ENCODE measurements around the gene RIN3.

- TF ChIP-seq, protein P1, sequence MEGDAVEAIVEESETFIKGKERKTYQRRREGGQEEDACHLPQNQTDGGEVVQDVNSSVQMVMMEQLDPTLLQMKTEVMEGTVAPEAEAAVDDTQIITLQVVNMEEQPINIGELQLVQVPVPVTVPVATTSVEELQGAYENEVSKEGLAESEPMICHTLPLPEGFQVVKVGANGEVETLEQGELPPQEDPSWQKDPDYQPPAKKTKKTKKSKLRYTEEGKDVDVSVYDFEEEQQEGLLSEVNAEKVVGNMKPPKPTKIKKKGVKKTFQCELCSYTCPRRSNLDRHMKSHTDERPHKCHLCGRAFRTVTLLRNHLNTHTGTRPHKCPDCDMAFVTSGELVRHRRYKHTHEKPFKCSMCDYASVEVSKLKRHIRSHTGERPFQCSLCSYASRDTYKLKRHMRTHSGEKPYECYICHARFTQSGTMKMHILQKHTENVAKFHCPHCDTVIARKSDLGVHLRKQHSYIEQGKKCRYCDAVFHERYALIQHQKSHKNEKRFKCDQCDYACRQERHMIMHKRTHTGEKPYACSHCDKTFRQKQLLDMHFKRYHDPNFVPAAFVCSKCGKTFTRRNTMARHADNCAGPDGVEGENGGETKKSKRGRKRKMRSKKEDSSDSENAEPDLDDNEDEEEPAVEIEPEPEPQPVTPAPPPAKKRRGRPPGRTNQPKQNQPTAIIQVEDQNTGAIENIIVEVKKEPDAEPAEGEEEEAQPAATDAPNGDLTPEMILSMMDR (conservative IDR thresholded peaks at IDR 0.05 in 1 of 2, IDR thresholded peaks at IDR 0.05 in 1 of 2; ENCODE audit: extremely low read depth in 1 of 2, insufficient read depth in 1 of 2, low read depth in 1 of 2, low read length in 2 of 2): no peak
- TF ChIP-seq EZH2 (IDR thresholded peaks at IDR 0.05; ENCODE audit: borderline replicate concordance, low read length): no peak
These were observed 27.0 kb downstream of the RIN3 start for GRCh38 chr14:92540472-92541048.
